Spleen (tissue), 7 donors: Measurements from ENCODE around the gene NUP43.

Experiments used
- POLR2A ChIP-seq, 3 donors: fragments of 450-650 bp; IDR thresholded peaks; one replicate each; pipeline ENCODE4 v1.5.1; 2017; ENCODE audit warnings: antibody characterized with exemption in 3 of 3, mild to moderate bottlenecking in 1 of 3
- POLR2AphosphoS5 ChIP-seq, 3 donors: sonication (generic); formaldehyde crosslinking; IDR thresholded peaks; one replicate each; pipeline ENCODE4 v1.5.1; 2017; ENCODE audit warnings: antibody characterized with exemption in 3 of 3
- TF ChIP-seq, protein P1 (sequence below), 11 experiments: fragments of 200-600 bp in 7 of 11; fragments of 450-650 bp in 4 of 11; sonication (generic) in 4 of 11; IDR thresholded peaks in 8 of 11; conservative IDR thresholded peaks in 3 of 11; 1 replicate in 7 of 11; 2 replicates in 4 of 11; pipeline versions ENCODE4 v1.4.0 to v1.8.0; 2016 to 2021; ENCODE audit warnings: antibody characterized with exemption in 11 of 11, inconsistent platforms in 4 of 11, mild to moderate bottlenecking in 1 of 11
- donor health status: DM: no; HTN: no; CAD: no; lungs with moderate emphysema.
- donor health status: DM: no; HTN: no; CAD: no.
- donor health status: DM: no; HTN: no; CAD: no.

DNA sequence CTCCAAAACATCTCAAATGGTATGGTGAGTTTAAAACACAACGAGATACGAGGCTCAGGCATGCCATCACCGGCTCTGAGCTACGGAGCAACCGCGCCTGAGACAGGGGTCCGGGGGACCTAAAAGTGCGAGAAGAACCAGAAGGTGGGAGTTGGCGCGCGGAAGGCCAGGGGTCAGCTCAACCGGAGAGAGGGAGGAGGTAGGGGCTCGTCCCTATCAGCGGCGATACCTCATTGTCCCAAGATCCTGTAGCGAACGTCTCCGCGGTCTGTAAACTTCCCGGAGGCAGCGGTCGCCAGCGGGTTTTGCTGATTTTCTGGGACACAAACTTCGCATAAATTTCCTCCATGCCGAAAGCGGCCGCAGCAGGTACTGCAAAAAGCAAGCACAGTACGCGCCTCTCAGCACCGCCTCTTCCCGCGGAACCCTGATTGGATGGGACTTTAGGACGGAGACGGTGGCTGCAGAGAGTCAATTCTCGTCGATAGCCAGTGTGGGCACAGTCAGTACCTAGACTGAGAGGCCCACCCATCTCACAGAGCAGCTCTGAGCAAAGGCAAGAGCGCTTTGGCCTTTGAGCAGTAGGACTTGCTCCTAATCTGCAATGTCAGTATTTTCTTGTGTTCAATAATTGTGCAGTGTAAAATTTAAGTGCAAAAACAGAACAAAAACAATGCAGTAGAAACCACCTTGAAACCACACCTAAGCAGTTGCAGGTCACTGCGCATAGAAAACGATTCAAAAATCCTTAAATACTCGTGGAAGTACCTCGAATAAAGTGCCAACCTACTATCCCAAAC is at the start of gene NUP43:
- TF ChIP-seq, protein P1, sequence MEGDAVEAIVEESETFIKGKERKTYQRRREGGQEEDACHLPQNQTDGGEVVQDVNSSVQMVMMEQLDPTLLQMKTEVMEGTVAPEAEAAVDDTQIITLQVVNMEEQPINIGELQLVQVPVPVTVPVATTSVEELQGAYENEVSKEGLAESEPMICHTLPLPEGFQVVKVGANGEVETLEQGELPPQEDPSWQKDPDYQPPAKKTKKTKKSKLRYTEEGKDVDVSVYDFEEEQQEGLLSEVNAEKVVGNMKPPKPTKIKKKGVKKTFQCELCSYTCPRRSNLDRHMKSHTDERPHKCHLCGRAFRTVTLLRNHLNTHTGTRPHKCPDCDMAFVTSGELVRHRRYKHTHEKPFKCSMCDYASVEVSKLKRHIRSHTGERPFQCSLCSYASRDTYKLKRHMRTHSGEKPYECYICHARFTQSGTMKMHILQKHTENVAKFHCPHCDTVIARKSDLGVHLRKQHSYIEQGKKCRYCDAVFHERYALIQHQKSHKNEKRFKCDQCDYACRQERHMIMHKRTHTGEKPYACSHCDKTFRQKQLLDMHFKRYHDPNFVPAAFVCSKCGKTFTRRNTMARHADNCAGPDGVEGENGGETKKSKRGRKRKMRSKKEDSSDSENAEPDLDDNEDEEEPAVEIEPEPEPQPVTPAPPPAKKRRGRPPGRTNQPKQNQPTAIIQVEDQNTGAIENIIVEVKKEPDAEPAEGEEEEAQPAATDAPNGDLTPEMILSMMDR (IDR thresholded peaks at IDR 0.05 in 8 of 11, conservative IDR thresholded peaks at IDR 0.05 in 3 of 11), result peak; percentile 75 to 96 (median 90)
- TF ChIP-seq POLR2A (IDR thresholded peaks at IDR 0.05), result peak in 2 of 3 donors; percentile 11 to 28
- peak; percentile 73 to 90 (median 90) for TF ChIP-seq POLR2AphosphoS5 (IDR thresholded peaks at IDR 0.05)
